OCI-LY7 (cell line): Measurements from ENCODE around the gene KCNQ1OT1. TPM values are rescaled to one million over a fixed set of nuclear protein-coding genes. Genes with fewer than 3 reads are reported as not detected.

ENCODE experiments used
- BruUV-seq: library from RNA; stranded (reverse); fragments of 400-500 nt; replicated peaks from 2 replicates; lab custom pipeline; 2021; lab: Mats Ljungman, UMichigan
- CTCF ChIA-PET: fragments of 300-600 bp; sonication (Branson Sonifier 250); formaldehyde crosslinking; loops from one replicate; lab custom pipeline; 2022; ENCODE audit warnings: antibody characterized with exemption; ENCODE audit not compliant: unreplicated experiment; lab: Charles Lee
- POLR2A ChIA-PET: fragments of 300-600 bp; sonication (Branson Sonifier 250); formaldehyde crosslinking; loops from one replicate; lab custom pipeline; 2022; ENCODE audit warnings: antibody characterized with exemption; lab: Charles Lee
- DNase-seq: peaks from one replicate; pipeline ENCODE4 v3.0.0-alpha.2; 2015; ENCODE audit warnings: low spot score
- H2AFZ ChIP-seq: fragments of 200-600 bp; sonication (generic), shearing (Covaris generic); 2 replicates; pipeline ENCODE4 v1.6.1; 2014; ENCODE audit warnings: mild to moderate bottlenecking, antibody characterized with exemption, low read length, moderate library complexity
- H3K27ac ChIP-seq: fragments of 200-600 bp; sonication (generic); 2 replicates; pipeline ENCODE4 v1.5.1; 2014; ENCODE audit warnings: mixed run types, low read depth, mild to moderate bottlenecking, moderate library complexity, low read length, inconsistent platforms; ENCODE audit not compliant: poor library complexity, severe bottlenecking
- H3K36me3 ChIP-seq: fragments of 200-600 bp; sonication (generic); 2 replicates; pipeline ENCODE4 v1.6.1; 2014; ENCODE audit warnings: mild to moderate bottlenecking, antibody characterized with exemption, low read length, moderate library complexity, mixed read lengths; ENCODE audit not compliant: insufficient read depth
- H3K4me1 ChIP-seq: fragments of 200-600 bp; sonication (generic); 2 replicates; pipeline ENCODE4 v1.5.1; 2014; ENCODE audit warnings: mild to moderate bottlenecking, low read length; ENCODE audit not compliant: insufficient read depth, poor library complexity, severe bottlenecking
- H3K4me2 ChIP-seq: fragments of 200-600 bp; sonication (generic); 2 replicates; pipeline ENCODE4 v1.6.1; 2014; ENCODE audit warnings: mild to moderate bottlenecking, low read length
- H3K4me3 ChIP-seq: fragments of 200-600 bp; sonication (generic); 2 replicates; pipeline ENCODE4 v1.5.1; 2014; ENCODE audit warnings: mild to moderate bottlenecking, low read depth, low read length; ENCODE audit not compliant: poor library complexity, severe bottlenecking
- H3K79me2 ChIP-seq: fragments of 200-600 bp; sonication (generic); 2 replicates; pipeline ENCODE4 v1.6.1; 2016; ENCODE audit warnings: low read depth, mild to moderate bottlenecking, low read length, moderate library complexity, mixed read lengths; ENCODE audit not compliant: insufficient read depth
- H3K9me2 ChIP-seq: fragments of 200-600 bp; sonication (generic); 2 replicates; pipeline ENCODE4 v1.6.1; 2016; ENCODE audit warnings: mild to moderate bottlenecking, low read length, mixed read lengths; ENCODE audit not compliant: insufficient read depth
- H3K9me3 ChIP-seq: fragments of 200-600 bp; sonication (generic); 2 replicates; pipeline ENCODE4 v1.6.1; 2014; ENCODE audit warnings: mild to moderate bottlenecking, mixed run types, low read length, mixed read lengths
- H4K20me1 ChIP-seq: fragments of 200-600 bp; sonication (generic); 2 replicates; pipeline ENCODE4 v1.6.1; 2014; ENCODE audit warnings: mild to moderate bottlenecking, antibody characterized with exemption, low read length, moderate library complexity, mixed read lengths; ENCODE audit not compliant: insufficient read depth
- EZH2phosphoT487 ChIP-seq: fragments of 200-600 bp; sonication (generic); IDR thresholded peaks from 2 replicates; pipeline ENCODE4 v1.6.1; 2018; ENCODE audit warnings: low read depth, borderline replicate concordance, mild to moderate bottlenecking, mixed run types, antibody characterized with exemption, low read length, moderate library complexity, mixed read lengths
- intact Hi-C: fragments of 100-400 bp; cut with micrococcal nuclease; formaldehyde crosslinking; loops from one replicate; pipeline ENCODE4 v1.10.0; 2022; ENCODE audit not compliant: unreplicated experiment
- total RNA-seq, 2 experiments: library from RNA; depleted of rRNA in 1 of 2; stranded (reverse); fragments of >200 nt in 1 of 2; shearing (Covaris generic) in 1 of 2; gene quantifications; 2 replicates each; pipeline ENCODE4 v1.2.3, GENCODE V29; 2014 to 2022
- TF ChIP-seq, protein P1 (sequence below): fragments of 200-600 bp; sonication (generic); conservative IDR thresholded peaks from 2 replicates; pipeline ENCODE4 v1.5.1; 2014; ENCODE audit warnings: mild to moderate bottlenecking, antibody characterized with exemption, low read length, moderate library complexity, mixed read lengths

KCNQ1OT1 gene
- total RNA-seq, 2 experiments from 2014 or later: 2.9 to 3.4 TPM

DNA sequence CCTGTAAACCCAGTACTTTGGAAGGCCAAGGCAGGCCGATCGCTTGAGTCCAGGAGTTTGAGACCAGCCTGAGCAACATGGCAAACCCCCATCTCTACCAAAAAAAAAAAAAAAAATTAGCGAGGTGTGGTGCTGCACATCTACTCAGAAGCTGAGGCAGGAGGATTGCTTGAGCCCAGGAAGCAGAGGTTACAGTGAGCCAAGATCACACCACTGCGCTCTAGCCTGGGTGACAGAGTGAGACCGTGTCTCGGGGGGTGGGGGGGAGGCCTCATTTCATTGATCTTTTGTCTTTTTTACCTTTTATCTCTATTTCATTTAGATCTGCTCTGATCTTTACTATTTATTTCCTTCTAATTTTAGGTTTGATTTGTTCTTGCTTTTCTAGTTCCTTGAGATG is 51.8 kb downstream of the KCNQ1OT1 start:
- Histone ChIP-seq H3K9me3 (peaks cover 43% of the 10 kb centered on the region), H2AFZ (no peak overlapping the region), H3K4me3 (no peak overlapping the region), H3K27ac (no peak overlapping the region), H4K20me1 (no peaks in the 10 kb centered on the region), H3K36me3 (no peaks in the 10 kb centered on the region), H3K4me2 (no peak overlapping the region), H3K4me1 (no peaks in the 10 kb centered on the region), H3K79me2 (no peaks in the 10 kb centered on the region), H3K9me2 (no peaks in the 10 kb centered on the region)
- ChIA-PET POLR2A (no interaction called here), CTCF (no interaction called here)
- no TSS peak for BruUV-seq
- intact Hi-C loops: no loop called here
- no peak for TF ChIP-seq EZH2phosphoT487
- TF ChIP-seq, protein P1, sequence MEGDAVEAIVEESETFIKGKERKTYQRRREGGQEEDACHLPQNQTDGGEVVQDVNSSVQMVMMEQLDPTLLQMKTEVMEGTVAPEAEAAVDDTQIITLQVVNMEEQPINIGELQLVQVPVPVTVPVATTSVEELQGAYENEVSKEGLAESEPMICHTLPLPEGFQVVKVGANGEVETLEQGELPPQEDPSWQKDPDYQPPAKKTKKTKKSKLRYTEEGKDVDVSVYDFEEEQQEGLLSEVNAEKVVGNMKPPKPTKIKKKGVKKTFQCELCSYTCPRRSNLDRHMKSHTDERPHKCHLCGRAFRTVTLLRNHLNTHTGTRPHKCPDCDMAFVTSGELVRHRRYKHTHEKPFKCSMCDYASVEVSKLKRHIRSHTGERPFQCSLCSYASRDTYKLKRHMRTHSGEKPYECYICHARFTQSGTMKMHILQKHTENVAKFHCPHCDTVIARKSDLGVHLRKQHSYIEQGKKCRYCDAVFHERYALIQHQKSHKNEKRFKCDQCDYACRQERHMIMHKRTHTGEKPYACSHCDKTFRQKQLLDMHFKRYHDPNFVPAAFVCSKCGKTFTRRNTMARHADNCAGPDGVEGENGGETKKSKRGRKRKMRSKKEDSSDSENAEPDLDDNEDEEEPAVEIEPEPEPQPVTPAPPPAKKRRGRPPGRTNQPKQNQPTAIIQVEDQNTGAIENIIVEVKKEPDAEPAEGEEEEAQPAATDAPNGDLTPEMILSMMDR: no peak
- no peak for DNase-seq

DNA sequence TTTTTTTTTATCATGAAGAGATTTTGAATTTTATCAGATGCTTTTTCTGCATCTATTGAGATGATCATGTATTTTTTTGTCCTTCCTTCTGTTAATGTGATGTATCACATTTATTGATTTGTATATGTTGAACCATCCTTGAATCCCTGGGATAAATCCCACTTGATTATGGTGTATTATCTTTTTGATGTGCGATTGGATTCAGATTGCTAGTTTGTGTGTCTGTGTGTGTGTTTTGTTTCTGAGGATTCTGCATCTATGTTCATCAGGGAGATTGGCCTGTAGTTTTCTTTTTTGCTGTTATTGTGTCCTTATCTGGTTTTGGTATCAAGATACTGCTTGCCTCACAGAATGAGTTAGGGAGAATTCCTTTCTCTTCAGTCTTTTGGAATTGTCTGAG is 52.6 kb downstream of the KCNQ1OT1 start:
- CTCF ChIA-PET: no interaction called here
- H3K9me3 ChIP-seq: peaks cover 47% of the 10 kb centered on the region
- BruUV-seq: TSS peak; percentile 25

DNA sequence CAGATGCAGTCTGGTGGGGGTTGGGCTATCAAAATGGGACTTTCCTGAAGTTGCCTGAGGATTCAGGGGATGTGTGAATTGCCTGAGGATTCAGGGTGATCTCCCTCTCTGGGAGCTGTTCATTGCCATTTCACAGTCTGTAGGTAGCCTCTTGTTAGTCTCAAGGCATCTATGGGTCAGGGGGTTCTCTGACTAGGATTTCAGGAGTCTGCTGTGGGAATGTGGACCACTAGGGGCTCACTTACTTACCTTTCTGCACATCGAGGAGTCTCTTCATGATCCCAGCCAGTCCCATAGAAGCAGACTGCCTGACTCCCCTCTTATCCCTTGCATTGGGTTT is 54.0 kb downstream of the KCNQ1OT1 start:
- BruUV-seq: no TSS peak

More for the DNA sequence above, 52.6 kb downstream of the KCNQ1OT1 start:
- Histone ChIP-seq H3K4me2 (no peak overlapping the region), H3K27ac (no peak overlapping the region), H4K20me1 (no peaks in the 10 kb centered on the region), H3K9me2 (no peaks in the 10 kb centered on the region), H3K36me3 (no peaks in the 10 kb centered on the region), H3K4me3 (no peak overlapping the region), H3K4me1 (no peaks in the 10 kb centered on the region), H2AFZ (no peak overlapping the region), H3K79me2 (no peaks in the 10 kb centered on the region)
- intact Hi-C loops: no loop called here
- TF ChIP-seq, protein P1: no peak
- POLR2A ChIA-PET: no interaction called here
- no peak for DNase-seq

More for the DNA sequence above, 54.0 kb downstream of the KCNQ1OT1 start:
- H3K4me1 ChIP-seq: no peaks in the 10 kb centered on the region
- CTCF ChIA-PET: no interaction called here
- TF ChIP-seq, protein P1: no peak
- TF ChIP-seq EZH2phosphoT487: no peak
- H3K4me3 ChIP-seq: no peak overlapping the region
- no peaks in the 10 kb centered on the region for H3K9me2 ChIP-seq
- H4K20me1 ChIP-seq: no peaks in the 10 kb centered on the region
- H3K36me3 ChIP-seq: no peaks in the 10 kb centered on the region
- POLR2A ChIA-PET: no interaction called here
- no peaks in the 10 kb centered on the region for H3K79me2 ChIP-seq
- intact Hi-C loops: no loop called here
- no peak overlapping the region for H3K4me2 ChIP-seq
- H2AFZ ChIP-seq: no peak overlapping the region
- H3K27ac ChIP-seq: no peak overlapping the region
- H3K9me3 ChIP-seq: peaks cover 44% of the 10 kb centered on the region
- DNase-seq: no peak
